GM19099 (cell line): ENCODE measurements around the gene DLD.

ENCODE experiments used
- POLR2A ChIP-seq: IDR thresholded peaks from 3 replicates; pipeline ENCODE4 v1.6.1; 2011; ENCODE audit warnings: low read depth; ENCODE audit not compliant: insufficient read length; ENCODE audit errors: extremely low read depth

DLD gene

DNA sequence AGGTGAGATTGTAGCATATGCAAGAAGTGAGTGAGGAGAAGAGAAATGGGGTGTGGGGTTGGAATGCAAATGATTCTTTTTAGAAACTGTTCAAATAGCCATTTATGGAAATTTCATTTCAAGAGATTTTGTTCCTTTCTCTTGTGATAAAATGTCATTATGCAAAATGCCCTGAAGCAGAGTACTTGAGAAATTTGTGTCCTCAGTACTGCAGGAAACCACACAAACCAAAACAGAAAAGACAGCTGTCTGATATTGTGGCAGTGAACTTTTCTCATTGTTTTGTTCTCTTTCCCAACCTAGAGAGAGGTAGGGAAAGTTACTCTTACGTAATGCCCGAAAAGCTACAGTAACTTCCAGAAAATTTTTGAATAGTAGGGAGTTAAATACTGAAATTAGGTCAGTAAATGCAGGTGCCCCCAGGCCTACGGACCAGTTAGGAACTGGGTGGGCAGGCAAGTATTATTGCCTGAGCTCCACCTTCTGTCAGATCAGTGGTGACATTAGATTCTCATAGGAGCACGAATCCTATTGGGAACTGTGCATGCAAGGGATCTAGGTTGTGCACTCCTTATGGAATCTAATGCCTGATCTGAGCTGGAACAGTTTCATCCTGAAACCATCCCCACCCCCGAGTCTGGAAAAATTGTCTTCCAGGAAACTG is 34.0 kb downstream of the DLD start:
- TF ChIP-seq POLR2A: no peak

DNA sequence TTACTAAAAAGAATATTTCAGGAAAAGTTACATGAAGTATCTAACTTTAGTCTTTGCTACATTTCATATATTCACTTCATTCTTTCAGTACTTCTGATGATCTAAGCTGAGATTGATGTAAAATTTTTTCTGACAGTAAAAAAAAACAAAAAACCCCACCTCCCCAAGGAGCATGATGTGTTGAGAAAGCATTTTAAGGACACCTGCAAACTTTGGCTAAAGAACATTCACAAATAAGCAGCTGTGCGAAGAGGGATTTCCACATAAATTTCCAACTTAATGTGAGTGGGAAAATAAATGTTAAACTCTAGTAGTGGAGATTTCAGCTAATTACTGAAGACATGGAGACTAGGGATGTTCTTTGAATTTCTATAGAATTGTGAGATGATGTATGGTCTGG is 35.5 kb downstream of the DLD start:
- TF ChIP-seq POLR2A: no peak

DNA sequence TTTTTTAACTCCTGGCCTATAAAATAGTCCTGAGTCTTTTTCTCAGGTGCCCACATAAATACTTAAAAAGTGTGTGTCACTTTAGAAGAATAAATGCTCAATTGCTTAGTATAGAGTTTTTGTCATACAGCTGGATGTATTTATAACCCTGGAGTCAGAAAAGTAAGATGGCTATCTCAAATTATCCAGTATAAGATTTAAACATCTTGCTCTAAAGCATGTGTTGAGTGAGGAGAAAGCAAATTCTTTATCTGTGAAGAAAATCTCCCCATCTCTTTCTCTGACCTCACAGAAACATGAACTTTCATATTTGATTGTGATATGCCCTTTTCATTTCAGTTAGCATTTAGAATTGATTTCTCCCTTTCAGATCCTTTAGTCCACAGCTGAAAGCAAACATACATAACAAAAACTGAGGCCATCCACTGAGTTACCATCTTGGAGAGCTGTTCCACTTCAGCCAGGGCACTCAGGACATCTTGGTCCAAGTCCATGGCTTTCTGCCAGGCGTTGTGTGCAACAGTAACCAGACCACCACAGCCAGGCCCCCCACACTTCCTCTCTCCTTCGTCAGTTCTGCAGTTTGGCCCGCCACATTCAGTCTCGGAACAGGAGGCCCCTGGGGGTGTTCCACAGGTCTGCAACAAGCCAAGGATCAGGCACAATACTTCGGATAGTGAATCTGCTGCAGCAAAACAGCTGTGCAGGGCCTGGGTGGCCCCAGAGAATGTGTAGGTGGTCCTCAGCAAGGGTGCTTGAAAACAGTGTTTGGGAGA is 40.9 kb downstream of the DLD start:
- TF ChIP-seq POLR2A: no peak

DNA sequence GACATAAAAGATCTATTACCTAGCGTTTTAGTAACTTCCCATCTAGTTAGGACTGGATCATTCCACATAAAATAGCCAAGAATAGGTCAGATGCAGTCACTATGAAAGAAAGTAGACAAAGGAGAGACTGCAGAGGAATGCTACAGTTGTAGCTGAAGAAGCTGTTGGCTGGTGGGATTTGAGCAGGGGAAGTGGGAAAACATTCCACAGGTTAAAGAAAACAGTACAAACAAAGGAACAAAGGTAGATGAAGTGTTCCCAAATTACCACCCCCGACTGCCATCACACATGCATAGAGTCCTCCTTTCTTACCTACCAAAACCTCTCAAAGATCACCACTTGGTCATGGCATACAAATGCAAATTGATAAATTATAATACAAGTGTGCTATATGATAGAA is 41.8 kb downstream of the DLD start:
- TF ChIP-seq POLR2A: no peak

DNA sequence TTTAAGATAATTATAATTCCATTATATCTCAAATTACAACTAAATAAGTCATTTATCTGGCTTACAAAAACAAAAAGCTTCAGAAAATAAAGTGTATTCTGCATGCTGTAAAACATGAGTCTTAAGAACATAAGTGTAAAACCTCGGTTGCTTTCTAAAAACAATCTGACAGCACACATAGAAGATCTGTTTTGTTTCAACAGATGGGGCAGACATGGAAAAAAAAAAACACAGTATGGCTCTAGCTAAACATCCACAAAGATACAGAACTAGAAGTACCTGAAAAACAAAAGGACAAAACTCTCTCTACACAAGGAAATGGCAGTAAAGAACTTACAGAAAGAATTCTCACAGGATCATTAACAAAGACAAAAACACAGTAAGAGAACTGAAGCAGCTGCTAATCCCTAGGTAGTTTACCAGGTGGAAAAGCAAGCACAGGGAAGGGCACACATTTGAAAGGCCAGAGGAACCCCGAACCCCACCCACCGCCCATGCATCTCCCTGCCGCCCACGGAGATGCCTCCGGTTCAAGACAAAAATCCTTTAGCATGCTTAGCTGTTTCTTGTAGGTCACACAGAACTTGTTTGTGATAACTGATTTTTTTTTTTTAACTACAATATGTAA is 42.5 kb downstream of the DLD start:
- TF ChIP-seq POLR2A: no peak

DNA sequence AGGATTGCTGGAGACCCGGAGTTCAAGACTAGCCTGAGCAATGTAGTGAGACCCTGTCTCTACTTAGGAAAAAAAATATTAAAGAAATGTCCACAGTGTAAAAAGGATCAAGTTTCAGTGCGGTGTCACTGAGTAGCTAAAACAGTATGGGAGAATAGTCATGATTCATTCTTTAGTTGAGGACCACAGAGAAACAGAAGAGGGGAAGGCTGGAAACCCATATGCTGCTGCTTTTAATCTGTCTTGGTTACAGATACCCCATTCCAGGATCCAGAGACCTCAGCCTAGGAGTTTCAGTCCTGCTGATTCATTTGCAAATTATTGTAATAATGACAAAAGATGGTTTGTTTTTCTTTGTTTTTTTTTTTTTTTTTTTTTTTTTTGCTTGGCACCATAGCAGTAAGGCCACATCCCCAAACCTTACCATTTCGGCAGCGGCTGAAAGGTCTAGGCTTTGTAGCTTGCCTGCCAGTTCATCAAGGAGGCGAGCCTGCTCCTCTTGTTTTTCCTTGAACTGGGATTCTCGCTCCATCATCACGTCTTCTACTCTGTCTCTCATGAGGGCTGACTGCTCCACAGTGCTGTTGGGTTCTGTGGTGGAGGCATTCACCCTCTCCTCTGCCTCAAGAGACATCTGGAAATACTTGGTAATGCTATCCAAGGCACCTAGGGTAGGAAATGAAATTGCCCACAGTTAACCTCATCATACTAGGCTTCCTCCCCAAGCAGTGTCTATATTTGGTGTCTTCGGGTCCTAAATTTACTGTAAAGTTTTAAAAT is 44.2 kb downstream of the DLD start:
- no peak for TF ChIP-seq POLR2A

DNA sequence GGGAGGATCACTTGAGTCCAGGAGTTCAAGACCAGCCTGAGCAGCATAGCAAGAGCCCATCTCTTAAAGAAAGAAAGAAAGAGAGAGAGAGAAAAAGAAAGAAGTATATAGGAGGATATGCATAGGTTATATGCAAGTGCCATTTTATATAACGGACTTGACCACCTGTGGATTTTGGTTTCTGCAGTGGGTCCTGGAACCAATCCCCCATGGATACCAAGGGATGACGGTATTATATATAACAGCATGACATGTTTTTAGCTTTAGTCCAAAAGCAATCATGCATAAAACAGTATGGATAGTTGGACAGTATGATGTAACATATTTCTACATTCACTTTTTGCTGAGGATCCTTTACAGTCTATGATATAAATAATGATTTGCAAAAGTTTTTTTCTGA is 45.3 kb downstream of the DLD start:
- no peak for TF ChIP-seq POLR2A

DNA sequence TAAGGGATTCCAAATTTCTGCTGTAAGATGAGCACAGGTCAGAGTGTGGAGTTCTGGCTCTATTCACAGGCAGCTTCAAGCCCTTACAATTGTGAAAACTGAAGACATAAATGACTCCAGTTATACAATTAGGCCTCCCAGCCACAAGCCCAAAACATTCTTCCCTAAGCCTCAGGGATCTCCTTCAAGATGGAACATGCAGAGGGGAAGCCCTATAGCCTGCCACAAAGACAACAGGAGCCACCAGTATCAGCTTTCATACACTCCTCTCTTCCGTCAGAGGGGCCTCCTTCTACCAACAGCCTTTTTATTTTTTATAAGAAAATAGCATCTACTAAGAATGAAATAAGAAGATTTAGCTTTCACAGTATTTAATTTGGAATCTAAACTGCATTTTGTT is 46.5 kb downstream of the DLD start:
- TF ChIP-seq POLR2A: no peak

DNA sequence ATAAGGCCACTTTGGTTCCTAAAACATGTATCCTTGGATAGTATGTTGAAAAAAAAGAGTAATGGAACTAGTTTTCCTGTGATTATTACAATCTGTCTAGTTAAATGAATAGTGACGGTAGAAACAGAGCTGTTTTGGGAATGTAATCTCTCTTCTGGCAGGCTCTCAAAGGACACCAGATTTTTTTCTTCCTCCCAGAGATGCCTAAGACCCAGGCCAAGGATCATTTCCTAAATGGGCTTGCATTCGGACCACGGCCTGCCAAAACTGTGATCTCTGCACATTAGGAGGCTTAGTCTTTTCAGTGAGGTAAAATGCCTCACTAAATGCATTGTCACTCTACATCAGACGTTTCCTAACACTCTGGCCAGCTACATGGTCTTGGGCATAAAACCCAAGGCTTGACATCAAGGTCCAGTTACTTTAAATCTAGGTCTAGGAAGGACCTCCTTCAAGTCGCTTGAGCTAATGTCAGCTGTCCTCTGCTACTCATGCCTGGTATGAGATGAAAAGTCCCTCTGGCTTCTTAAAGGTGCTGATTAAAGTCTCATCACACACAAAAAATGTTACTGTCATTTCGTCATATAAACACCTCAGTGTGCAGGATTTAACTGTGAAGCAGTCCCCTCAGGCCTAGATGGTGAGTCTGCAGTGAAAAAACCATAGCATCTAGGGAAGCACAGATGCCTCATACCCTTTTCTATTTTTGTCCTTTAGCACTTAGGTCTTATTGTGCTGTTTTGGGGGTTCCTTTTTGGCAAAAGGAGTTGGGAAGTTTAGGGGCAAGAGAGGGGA is 47.7 kb downstream of the DLD start:
- no peak for TF ChIP-seq POLR2A

DNA sequence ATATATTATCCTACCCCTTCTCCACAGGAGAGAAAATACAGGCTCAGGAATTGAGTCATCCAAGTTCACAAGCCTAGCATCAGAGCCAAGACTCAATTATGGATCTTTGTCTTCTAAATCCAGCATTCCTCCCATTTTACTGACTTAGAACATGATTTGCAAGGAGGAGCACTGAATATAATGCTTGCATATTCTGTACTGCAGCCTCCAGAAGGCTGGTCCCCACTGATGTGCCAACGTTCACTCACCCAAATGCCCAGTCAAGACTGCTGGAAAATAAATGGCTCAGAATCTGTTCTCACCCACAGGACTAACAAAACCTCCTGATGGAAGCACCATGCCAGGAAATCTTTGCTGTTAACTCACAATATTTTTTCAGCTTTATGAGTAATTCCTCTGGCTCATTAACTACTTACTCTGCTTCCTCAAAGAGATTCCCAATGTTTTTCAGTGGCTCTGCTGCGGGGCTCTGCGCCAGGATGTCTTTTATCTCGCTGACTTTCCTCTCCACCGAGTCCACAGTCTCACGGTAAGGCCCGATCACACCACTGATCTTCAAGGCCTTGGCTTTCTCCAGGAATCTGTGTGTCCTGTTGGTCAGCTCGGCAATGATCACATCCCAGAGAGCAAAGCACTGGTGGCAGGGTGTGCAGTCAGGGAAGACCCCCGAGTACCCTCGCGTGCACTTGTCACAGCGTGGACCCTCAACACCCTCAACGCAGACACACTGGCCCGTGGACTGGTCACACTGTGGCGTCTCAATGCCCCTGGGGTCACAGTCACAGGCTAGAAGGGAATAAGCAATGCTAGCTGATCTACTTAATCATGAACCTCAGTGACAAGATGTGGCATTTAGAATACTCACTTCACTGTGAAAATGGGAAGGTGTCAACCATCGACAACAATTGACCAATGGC is 48.8 kb downstream of the DLD start:
- no peak for TF ChIP-seq POLR2A

DNA sequence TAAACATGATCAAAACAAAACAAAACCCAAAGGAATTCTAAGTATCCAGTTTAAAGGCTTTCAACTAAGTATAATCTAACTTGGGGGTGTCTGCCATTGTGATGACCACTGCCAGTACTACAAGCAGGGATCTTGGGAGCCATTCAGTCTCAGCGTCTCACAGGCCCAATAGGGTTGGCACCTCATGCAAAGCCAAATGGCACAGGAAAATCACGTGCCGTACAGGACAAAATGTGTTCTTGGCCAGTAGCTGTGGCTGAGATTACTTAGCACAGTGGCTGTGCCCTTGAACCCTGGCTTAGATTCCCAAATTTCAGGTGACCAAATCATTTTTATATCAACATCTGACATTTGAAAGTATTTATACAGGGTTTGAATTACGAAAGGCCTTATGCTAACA is 50.0 kb downstream of the DLD start:
- TF ChIP-seq POLR2A: no peak

DNA sequence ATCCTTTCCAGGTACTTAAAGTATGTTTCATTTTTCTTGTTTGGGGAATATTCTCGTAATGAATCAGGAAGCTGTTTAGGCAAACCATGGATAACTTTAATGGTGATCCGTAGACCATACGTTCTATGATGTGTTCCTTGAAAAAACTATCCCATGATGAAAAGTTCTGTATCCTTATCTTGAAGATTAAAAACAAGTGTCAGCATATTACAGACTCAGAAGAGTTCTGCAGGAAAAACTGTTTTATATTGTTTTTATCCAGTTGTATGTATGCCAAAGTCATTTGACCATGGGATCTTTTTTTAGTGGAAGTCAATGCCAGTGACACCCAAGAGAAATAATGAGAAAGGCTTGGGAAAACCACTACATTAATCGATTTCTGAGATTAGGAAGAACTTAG is 52.0 kb downstream of the DLD start:
- TF ChIP-seq POLR2A: no peak

DNA sequence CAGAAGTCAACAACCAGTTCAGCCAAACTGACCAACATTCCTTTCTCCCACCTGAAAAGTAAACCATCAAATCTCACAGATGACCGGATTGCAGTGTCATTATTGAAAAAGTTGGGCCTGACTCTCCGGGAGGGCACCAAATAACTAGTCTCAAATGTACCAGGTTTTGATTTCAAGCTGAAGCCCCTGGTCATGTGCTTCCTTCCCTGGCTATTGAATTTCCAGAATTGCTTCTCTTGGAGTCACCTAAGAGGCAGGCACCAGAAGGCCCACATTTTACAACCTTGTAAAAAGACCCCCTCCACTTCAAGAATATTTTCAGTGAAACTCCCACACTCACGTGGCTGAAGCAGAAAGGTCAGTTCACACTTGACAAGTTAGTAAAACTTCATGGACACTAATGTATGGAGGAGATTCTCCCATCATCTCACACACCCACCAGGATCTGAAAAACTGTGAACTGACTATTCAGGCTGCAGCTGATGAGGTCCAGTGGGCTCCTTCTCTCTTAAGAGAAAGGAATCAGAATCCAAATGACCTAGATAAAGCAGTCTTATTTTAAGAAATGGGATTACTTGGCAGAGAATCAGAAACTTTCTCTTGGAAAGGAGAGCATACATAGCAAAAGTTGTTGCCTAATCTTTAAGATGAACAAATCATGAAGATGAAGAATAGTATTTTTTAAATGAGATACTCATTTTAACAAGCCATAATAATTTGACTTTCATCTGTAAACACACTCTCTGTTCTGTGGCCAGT is 53.6 kb downstream of the DLD start:
- no peak for TF ChIP-seq POLR2A
